Mucosa of gallbladder (tissue), 1 donor: ENCODE measurements around the gene FPR3. TPM values are rescaled to one million over a fixed set of nuclear protein-coding genes. Genes with fewer than 3 reads are reported as not detected.

Experiments
- DNase-seq: peaks from one replicate; pipeline ENCODE4 v3.0.0-alpha.2; 2020; ENCODE audit warnings: low spot score
- total RNA-seq: library from RNA; stranded (reverse); gene quantifications from one replicate; pipeline ENCODE4 v1.2.1, GENCODE V29; 2021
- donor health status: DM: no; HTN: no; CAD: no.

FPR3 gene
- total RNA-seq, 1 donor from 2014 or later = 7.0 TPM

GRCh38 chr19:51807111-51807701, 12.2 kb downstream of the FPR3 start:
- DNase-seq = no peak

GRCh38 chr19:51807925-51808324, 13.0 kb downstream of the FPR3 start:
- no peak for DNase-seq

GRCh38 chr19:51808333-51808986, 13.5 kb downstream of the FPR3 start:
- no peak for DNase-seq

- DNase-seq = no peak
Measured at GRCh38 chr19:51809787-51810186, 14.8 kb downstream of the FPR3 start.

- no peak for DNase-seq
Measured at GRCh38 chr19:51810223-51810622, 15.3 kb downstream of the FPR3 start.

- no peak for DNase-seq
Measured at GRCh38 chr19:51811344-51811743, 16.4 kb downstream of the FPR3 start.

GRCh38 chr19:51815043-51815442, 20.1 kb downstream of the FPR3 start:
- DNase-seq = no peak

GRCh38 chr19:51816711-51817110, 21.8 kb downstream of the FPR3 start:
- DNase-seq = no peak

GRCh38 chr19:51820011-51820410, 25.1 kb downstream of the FPR3 start:
- no peak for DNase-seq

- no peak for DNase-seq
Measured at GRCh38 chr19:51820831-51821446, 26.0 kb downstream of the FPR3 start.

- DNase-seq = no peak
Measured at GRCh38 chr19:51821456-51821855, 26.5 kb downstream of the FPR3 start.

GRCh38 chr19:51821921-51822320, 27.0 kb downstream of the FPR3 start:
- no peak for DNase-seq

GRCh38 chr19:51822325-51822724, 27.4 kb downstream of the FPR3 start:
- no peak for DNase-seq

- DNase-seq = no peak
Measured at GRCh38 chr19:51822946-51823345, 28.0 kb downstream of the FPR3 start.

- no peak for DNase-seq
Measured at GRCh38 chr19:51824281-51825005, 29.5 kb downstream of the FPR3 start.

GRCh38 chr19:51830274-51830673, 35.3 kb downstream of the FPR3 start:
- DNase-seq = no peak

GRCh38 chr19:51837145-51837544, 42.2 kb downstream of the FPR3 start:
- no peak for DNase-seq

- DNase-seq = no peak
Measured at GRCh38 chr19:51861870-51862622, 67.1 kb downstream of the FPR3 start.

- DNase-seq = no peak
Measured at GRCh38 chr19:51873097-51873496, 78.1 kb downstream of the FPR3 start.
